HG02870 (cell line): ENCODE measurements around the gene KATNIP.

Source experiments
- ATAC-seq: cut with Tn5 transposase; IDR thresholded peaks from one replicate; pipeline ENCODE4 v1.9.1; 2021; ENCODE audit warnings: mild to moderate bottlenecking, moderate library complexity; ENCODE audit not compliant: unreplicated experiment

Gene KATNIP

DNA sequence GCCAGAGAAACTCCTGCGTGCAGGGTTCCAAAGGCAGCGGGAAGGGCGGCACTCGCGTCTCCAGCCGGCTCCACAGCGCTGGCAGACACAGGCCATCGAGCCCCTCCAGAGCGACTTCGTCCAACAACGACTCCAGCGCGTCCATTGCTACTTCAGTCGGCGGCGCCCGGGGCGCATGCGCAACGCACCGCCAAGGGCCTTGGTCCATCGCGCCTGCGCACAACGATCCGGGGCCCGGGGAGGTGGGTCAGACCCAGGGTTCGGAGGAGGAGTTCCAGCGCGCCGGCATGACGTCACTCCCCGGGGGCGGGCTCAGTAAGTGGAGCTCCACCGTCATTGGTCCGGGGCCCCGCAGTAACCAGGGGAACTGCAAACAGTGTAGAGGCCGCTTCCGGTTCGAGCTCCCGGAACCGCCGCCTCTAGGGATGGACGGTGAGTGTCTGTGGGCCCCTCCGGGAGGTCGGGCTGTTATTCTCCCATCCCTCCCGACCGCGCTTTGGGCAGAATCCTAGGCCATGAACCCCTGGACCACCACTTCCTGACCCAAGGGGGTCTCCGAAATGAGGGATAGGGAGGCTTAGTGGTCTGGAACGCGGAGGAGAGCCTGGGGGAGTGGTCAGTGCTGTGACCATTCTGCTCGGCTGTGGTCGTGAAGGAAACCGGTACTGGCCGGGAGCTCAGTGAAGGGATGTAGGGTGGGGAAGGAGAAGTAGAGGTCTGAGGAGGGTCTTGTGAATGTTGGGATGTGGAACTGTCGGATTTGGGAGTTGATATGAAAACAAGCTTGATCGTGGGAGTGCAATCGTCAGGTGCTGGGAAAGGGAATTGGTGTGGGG lies at the start of gene KATNIP, which contains the start of gene GTF3C1:
KATNIP (plus strand) TSS at position 399 of the 836 bp plus-strand sequence; CDS start at position 426, 27 bp downstream.
GTF3C1 (minus strand) TSS at position 168 of the 836 bp plus-strand sequence; CDS start at position 145, 23 bp downstream.
- ATAC-seq, result peak; percentile 92

DNA sequence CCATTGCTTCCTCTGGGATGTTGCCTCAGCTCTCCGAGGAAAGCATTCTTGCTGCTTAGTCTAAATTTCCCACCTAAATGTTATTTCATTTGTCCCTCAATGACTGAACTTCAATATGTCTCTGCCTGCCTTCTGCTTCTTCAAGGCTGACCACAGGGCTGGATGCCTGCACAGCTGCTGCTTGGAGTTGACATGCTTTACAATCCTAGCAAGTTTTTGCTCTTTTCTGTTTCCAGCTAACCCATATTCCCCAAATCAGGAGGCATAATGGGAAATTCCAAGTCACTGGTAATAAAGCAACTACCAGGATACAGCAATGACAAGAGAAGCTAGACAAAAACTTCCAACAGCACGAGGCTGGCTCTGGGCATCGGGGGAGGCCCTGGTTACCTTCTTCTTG lies 49.1 kb upstream of the KATNIP start:
- no peak for ATAC-seq

DNA sequence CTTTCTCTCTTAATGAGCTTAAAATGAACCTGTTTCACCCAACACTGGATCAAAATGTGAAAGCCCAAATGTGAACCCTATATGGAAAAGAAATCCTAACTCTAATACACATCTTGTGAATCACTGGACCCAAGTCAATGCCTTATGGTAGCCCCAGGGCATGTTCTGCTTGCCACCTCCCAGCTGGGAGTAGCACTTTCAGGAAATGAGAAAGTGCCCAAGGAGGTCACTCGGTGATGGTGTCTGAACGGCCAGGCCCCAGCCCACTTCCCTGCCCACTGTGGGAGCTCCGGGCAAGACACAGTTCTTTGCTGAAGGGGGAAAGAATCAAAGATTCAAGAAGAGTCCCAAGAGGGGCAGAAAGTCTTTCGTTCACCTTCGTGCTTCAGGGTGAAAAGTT lies 46.3 kb upstream of the KATNIP start:
- ATAC-seq, result no peak

DNA sequence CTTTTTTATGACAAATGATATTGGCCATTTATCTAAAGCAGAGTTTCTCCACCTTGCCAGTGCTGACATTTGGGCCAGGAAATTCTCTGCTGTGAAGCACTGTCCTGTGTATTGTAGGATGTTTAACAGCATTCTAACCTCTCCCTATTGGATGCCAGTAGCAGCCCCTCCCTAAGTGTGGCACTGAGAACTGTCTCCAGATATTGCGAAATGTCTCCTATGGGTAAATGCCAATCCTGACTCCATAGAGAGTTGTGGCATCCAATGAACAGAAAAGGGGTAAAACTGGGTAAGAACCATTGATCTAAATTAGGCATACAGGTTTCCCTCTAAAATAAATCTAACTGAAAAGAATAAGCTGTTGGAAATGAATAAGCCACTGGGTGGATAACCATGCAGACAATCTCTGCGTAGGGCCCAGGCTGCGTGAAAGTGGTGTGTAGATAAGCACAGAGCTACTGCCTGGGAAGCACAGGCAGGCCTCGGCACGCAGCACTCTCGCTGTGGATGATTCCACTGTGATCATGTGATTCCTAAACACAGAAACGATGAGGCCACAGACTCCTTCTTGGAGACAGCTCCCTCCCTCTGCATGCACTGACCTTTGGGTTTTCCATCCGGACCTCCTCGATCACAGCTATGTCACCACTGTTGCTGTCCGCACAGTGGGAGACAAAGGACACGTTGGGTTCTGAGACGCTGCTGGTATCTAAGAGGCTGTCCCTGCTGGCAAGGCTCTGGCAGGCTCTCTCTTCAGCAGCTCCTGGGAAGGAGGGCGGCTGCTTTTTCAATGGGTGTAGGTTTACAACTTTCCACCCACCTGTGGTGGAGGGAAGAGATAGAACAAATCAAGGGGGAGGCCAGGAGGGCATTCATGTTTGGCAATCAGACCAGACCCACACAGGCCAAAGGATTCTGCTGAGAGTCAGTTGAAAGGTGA lies 44.4 kb upstream of the KATNIP start:
- no peak for ATAC-seq

DNA sequence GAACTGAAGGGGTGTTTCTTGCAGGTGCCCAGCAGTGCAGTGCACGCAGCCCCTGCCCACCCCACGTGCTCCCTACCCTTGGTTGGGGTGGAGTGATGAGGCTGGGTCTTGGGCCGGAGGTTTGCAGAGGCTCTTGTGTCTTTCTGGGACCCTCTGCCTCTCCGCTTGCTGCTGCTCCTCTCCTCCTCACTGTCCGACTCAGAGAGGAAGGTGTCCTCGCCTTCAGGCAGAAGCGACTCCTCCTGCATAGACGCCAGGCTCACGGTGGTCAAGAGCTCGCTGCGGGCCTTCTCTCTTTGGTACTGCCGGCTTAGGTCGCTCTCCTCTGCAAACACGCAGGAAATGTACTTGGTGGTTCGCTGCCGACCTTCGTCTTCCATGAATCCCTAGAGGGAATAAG lies 43.2 kb upstream of the KATNIP start:
- ATAC-seq, result no peak

DNA sequence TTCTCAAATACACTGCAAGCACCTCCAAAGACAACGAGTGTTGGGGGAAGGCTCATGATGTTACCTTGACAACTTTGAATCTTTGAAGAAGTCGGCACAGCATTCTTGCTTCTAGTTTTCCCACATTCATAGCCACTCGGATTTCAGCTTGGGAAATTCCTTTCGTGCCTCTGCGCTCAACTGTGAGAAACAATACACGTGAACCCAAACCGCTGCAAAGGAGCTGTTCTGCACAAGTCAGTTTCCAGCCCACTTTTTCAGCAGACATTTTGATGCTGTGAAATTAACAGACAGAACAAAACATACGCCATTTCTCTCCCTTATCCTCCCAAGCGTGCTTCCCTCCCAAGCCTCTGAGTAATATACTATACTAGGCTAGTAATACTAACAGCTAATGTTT lies 41.5 kb upstream of the KATNIP start:
- no peak for ATAC-seq

DNA sequence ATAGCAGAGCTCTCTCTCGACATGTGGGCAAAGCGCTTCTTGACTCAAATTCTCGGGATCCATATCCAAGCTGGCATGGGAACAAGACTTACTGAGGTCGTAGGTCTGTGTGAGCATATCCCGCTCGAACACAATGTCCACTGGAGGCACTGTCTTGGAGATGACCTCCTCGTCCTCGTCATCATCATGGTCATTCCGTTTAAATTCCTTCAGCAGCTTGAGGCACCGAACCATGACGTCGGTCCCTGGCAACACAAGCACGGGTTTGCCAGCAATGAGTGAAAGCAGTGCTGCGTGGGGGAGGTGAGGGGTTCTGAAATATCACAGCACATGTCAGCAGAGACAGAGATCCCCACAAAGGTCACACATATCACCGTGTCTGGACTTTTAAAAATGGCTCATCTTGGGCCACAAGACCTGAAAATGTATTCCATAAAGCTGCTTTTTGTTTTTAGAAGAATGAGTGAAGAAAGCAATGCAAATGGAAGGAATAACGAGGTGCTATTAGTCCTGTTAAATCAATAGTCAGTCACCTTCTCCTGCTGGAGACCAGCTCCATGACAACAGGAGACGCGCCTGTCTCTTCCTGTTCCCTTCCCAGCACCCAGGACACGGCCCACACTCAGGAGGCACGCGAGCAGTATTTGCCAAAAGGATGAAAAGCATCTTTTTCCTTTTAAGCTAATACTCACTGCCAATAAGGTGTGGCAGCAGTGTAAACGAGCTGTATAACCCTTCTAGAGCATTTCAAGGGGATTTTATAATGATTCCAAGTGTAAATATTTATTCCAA lies 38.1 kb upstream of the KATNIP start:
- no peak for ATAC-seq

DNA sequence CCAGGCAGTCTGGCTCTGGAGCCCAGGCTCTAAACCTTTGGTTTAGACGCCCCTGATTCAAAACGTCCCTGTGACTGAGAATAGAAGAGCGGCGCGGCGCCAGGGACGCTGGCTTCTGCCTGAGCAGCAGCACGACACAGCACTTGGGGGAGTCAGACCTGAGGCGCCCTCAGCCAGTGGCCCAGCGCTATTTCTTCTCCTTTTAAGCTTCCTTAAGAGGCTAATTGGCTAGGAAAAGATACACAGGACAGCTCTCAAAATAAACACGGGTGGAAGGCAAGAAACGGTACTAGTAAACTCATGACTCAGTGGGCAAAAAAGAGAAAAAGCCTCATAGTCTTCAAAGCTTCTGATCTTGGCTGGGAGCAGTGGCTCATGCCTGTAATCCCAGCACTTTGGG lies 35.1 kb upstream of the KATNIP start:
- no peak for ATAC-seq

DNA sequence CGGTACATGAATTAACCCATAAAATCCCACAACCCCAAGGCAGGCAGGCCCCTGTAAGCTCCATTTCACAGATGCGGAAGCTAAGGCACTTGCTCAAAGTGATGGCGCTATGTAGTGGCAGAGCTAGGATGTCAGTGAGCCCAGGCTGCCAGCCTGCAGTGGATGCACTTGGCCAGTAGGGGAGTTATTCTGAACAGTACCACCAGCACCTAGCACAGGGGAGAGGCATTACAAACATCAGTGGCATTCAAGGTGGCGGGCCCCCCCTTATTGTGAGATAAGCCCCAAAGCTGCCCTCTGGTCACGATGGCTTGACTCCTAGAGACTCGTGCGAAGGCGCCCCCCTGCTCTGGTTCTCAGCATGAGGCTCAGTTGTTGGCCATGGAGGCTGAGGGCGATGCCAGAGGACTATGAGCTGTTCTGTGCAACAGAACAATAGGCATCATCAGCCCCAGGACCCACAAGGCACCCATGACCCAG lies 34.0 kb upstream of the KATNIP start:
- peak; percentile 51 for ATAC-seq

DNA sequence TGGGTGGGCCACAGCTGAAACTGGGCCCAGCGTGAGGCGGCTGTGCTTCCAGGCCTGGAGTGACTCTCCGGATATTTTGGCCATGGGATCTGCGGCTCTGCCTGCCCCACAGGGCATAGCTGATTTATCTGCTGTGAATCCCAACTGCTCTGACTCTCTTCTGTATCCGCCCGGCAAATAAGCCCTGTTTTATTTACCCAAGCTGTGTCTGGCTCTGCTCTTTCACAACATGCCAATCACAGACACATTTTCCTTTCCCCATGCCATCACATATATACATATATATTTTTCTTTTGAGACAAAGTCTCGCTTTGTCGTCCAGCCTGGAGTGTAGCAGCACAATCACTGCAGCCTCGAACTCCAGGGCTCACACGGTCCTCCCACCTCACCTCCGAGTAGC lies 33.6 kb upstream of the KATNIP start:
- no peak for ATAC-seq

DNA sequence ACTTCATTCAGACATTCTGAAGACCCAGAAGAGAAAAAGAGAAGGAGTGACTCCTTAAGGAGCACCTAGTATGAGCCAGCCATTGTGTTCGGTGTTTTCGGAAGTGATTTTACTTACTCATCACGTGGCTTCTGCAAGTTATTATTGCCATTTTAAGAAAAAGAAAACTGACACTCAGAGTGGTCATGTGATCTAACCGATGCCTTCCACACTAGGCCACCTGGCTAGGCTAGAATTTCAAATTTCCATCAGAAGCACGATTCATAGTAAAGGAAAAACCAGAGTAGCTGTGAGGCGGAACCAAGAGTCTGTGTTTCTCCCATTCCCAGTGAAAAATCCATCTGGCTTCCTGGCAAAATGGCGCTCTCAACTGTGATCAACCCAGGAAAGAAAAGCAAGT lies 32.3 kb upstream of the KATNIP start:
- no peak for ATAC-seq

DNA sequence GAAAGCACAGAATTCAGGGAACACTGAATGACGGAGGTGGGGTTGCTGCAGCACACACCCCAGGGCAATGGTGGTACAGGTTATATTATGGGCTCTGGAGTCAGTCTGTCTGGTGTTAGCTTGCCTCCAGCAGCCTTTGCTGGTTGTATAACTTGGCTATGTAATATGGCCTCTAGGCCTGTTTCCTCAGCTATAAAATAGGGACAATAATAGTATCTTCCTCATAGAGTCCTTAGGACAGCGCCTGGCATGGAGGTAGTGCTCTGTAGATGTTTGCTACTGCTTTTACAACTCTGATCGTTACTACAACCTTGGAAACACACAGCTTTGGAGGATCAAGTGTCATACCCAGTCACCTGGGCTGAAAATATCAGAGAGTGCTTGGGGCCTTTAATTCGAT lies 31.7 kb upstream of the KATNIP start:
- no peak for ATAC-seq

DNA sequence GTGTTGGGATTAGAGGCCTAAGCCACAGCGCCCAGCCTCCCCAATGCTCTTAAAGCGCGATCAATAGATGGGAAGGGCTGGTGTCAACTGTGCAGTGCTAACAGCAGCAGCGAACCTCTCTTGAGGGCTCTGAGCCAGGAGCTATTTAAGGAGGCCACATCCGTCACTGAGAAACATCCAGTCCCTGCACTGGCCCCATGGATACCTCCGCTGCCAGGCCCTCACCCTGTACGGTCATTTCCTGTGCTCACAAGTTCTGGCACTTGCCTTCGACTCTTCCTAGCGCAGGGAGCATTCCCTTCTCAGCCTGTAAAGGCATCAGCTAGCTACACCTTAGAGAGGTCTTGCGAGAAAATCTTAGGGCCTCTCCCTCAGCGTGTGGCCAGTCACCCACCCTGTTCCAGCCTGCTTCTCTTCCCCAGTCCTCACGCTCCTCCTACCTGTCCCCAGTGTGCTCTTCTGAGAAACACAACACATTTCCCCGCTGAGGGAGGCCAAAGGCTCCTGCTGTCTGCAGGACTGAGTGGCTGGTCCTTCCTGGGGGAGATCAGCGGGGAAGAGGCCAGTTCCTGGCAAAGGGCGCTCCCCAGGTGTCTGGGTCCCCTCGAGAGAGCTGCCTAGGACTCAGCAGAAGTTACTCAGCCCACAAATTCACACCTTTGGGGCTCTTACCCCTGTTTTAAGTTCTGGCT lies 28.8 kb upstream of the KATNIP start:
- no peak for ATAC-seq

DNA sequence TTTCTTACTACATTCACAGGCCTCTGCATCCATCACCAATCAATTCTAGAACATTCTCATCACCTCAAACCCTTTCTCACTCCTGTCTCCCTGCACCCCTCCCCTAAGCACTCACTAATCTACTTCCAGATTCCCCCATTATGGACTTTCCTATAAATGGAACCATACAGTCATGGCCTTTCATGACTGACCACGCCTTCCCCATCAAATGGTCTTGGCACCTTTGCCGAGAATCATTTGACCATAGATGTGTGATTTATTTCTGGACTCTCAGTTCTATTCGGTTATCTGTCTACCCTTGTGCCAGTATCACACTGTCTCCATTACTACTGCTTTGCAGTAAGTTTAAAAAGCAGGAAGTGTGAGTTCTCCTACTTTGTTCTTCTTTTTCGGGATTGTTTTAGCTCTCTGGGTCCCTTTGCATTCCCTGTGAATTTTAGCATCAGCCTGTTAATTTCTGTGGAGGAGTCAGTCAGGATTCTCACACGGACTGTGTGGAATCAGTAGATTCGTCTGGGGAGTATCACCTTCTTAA lies 27.7 kb upstream of the KATNIP start:
- no peak for ATAC-seq

DNA sequence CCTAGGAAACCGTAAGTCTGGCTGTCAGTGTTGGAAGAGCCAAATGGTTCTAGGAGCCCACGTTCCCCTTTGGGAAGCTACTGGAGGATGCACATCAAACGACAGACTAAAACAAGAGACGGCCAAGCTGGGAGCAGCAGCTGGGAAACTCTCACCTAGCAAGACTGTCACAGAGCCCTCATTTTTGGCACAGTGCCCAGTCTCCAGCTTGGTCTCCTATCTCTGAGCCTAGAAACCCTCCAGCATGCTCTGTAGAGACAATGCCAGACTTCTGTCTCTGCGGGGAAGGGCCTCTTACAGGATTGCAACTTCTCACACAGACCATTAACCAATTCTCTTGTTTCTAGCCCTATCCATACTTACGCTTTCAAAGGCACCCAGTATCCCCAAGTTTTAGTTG lies 23.8 kb upstream of the KATNIP start:
- no peak for ATAC-seq

DNA sequence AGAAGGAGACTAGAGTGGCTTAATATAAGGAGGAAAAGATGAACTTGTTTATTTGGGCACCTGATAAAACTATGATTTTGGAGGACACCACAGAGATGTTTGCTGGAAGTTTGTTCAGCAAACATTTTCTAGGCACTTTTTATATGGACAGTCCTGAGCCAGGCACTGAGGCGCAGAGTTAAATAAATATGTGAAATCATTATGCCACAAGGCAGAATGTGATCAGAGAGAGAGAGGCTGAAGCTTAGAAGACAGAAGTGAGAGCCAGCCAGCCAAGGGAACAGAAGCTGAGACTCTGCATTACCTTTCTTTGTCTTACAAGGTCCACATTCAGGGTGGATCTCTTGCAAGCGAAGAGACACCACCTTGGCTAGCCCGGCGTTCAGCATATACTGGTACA lies 21.6 kb upstream of the KATNIP start:
- ATAC-seq, result no peak

DNA sequence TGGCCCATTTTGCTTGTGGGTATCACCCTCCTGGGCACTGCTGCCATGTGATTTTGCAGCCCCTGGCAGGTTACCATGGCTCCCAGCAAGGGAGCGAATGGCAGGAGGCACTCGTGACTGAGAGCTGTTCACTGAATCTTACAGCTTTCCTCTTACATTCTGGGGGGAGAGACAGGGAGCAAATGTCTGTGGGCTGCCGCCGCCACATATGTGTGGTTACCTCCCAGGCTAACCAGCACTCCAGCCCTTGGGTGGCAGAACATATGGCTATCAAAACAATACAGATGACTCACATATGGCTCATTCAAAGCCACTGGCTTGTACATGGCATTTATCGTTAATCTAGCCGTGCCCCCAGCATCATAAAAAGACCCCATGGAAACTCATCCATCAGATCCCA lies 20.0 kb upstream of the KATNIP start:
- no peak for ATAC-seq

DNA sequence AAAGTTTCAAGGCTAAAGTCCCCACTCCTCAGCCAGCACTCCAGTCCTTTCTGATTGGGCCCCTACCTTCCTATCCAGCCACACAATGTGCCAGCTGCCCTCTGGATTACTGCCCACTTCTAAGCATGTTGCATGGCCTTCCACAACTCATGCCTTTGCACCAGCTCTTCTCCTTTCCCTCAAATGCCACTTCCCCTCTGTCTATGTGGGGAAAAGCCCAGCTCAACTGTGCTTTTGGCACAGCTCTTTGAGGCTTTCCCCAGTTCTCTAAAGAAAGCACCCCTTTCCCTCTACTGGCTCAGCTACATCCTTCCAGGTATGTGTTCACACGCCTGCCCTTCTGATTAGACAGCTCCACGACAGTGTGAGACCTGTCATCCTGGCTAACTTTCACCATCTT lies 18.8 kb upstream of the KATNIP start:
- no peak for ATAC-seq

DNA sequence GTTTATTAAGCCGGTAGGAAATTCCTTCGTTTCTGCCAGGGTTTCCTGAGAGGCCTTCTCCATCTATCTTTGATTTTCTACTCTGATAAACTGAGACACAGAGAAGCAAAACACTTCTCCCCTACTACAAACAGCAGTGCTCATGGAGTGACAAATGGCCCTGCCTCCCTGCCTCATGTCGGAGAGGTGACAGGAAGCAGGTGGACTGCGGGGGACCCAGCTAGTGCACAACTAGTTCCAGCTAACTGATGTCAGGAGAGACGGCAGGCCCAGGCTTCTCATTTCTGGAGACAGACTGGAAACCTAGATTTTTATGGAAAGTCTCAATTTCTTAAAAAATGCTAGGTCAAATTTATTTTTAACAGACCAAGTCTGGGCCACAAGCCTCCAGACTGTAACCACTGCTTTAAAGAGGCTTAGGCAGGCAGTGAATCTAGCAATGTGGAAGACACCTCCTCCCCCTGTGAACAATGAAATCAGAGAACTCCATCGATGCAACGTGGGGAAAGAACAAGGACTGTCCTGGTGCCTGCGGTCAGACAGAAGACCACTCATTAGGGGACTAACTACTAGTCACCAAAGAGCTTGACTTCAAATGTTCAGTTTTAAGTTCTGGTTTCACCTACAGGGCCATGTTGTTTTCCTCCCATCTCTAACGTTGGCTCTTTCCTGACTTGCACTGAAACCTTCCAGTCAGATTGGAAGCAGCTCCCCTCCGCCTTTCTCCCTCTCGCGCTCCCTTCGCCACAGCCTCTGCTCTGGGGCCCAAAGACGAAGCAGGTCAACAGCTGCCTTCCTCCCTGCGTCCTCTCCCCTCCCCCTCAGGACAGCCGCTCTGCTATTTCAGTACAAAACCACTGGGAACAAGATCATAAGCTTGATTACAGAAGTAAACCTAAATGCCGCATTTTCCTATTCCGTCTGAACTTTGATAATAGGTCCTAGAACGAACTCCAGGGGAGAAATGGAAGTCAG lies 17.8 kb upstream of the KATNIP start:
- no peak for ATAC-seq
